SJSA1 (cell line): ENCODE data around the gene TEAD3. TPM values are rescaled to one million over a fixed set of nuclear protein-coding genes. Genes with fewer than 3 reads are reported as not detected.

Source experiments
- DNase-seq, 2 experiments: peaks; one replicate each; pipeline ENCODE4 v3.0.0-alpha.2; 2015 to 2020; ENCODE audit warnings: low spot score in 2 of 2, low read depth in 1 of 2
- H3K27ac ChIP-seq: fragments of 250-450 bp; sonication (Bioruptor Pico); 2 replicates; pipeline ENCODE4 v1.5.1; 2020; ENCODE audit warnings: mild to moderate bottlenecking, moderate library complexity
- H3K27me3 ChIP-seq: fragments of 250-450 bp; sonication (Bioruptor Pico); replicated peaks from 2 replicates; pipeline ENCODE4 v1.5.1; 2020; ENCODE audit warnings: mild to moderate bottlenecking, moderate library complexity
- H3K36me3 ChIP-seq: fragments of 250-450 bp; sonication (Bioruptor Pico); 2 replicates; pipeline ENCODE4 v1.5.1; 2020; ENCODE audit warnings: mild to moderate bottlenecking
- H3K4me1 ChIP-seq: fragments of 250-450 bp; sonication (Bioruptor Pico); replicated peaks from 2 replicates; pipeline ENCODE4 v1.6.1; 2021; ENCODE audit warnings: mild to moderate bottlenecking
- H3K4me3 ChIP-seq: fragments of 250-450 bp; sonication (Bioruptor Pico); 2 replicates; pipeline ENCODE4 v1.5.1; 2020; ENCODE audit warnings: mild to moderate bottlenecking
- H3K9me3 ChIP-seq: fragments of 250-450 bp; sonication (Bioruptor Pico); replicated peaks from 2 replicates; pipeline ENCODE4 v1.5.1; 2020; ENCODE audit warnings: mild to moderate bottlenecking
- total RNA-seq: library from RNA; depleted of rRNA; stranded (reverse); fragments of >200 nt; shearing (Covaris generic); gene quantifications from 2 replicates; pipeline ENCODE4 v1.2.3, GENCODE V29; 2014

Gene TEAD3
- total RNA-seq, 1 experiment from 2014 or later, result 24.4 TPM

- no peak for DNase-seq
- Histone ChIP-seq H3K4me1 (peaks cover 38% of the 10 kb centered on the region), H3K9me3 (no peaks in the 10 kb centered on the region), H3K27ac (no peak overlapping the region), H3K4me3 (no peak overlapping the region), H3K36me3 (peaks cover 68% of the 10 kb centered on the region), H3K27me3 (no peaks in the 10 kb centered on the region)
Measured at GRCh38 chr6:35483490-35483889, 13.4 kb downstream of the TEAD3 start.

GRCh38 chr6:35483062-35483461 lies 13.8 kb downstream of the TEAD3 start:
- no peaks in the 10 kb centered on the region for H3K27me3 ChIP-seq
- no peak overlapping the region for H3K4me3 ChIP-seq
- H3K9me3 ChIP-seq, result no peaks in the 10 kb centered on the region
- H3K36me3 ChIP-seq, result peaks cover 73% of the 10 kb centered on the region
- no peak overlapping the region for H3K27ac ChIP-seq
- DNase-seq, result no peak
- H3K4me1 ChIP-seq, result peaks cover 34% of the 10 kb centered on the region

GRCh38 chr6:35481226-35481625 lies 15.7 kb downstream of the TEAD3 start:
- H3K27ac ChIP-seq, result no peak overlapping the region
- no peaks in the 10 kb centered on the region for H3K27me3 ChIP-seq
- no peaks in the 10 kb centered on the region for H3K9me3 ChIP-seq
- peaks cover 19% of the 10 kb centered on the region for H3K4me1 ChIP-seq
- no peak for DNase-seq
- H3K4me3 ChIP-seq, result no peak overlapping the region
- H3K36me3 ChIP-seq, result peaks cover 80% of the 10 kb centered on the region

- H3K4me3 ChIP-seq, result no peak overlapping the region
- H3K9me3 ChIP-seq, result no peaks in the 10 kb centered on the region
- H3K4me1 ChIP-seq, result peaks cover 8% of the 10 kb centered on the region
- no peaks in the 10 kb centered on the region for H3K27me3 ChIP-seq
- DNase-seq, result no peak
- peaks cover 79% of the 10 kb centered on the region for H3K36me3 ChIP-seq
- H3K27ac ChIP-seq, result no peak overlapping the region
Measured at GRCh38 chr6:35480176-35480575, 16.7 kb downstream of the TEAD3 start.

- no peak overlapping the region for H3K4me3 ChIP-seq
- H3K36me3 ChIP-seq, result peaks cover 81% of the 10 kb centered on the region
- no peak for DNase-seq
- no peaks in the 10 kb centered on the region for H3K9me3 ChIP-seq
- H3K27me3 ChIP-seq, result no peaks in the 10 kb centered on the region
- H3K4me1 ChIP-seq, result no peaks in the 10 kb centered on the region
- no peak overlapping the region for H3K27ac ChIP-seq
Measured at GRCh38 chr6:35478259-35478658, 18.6 kb downstream of the TEAD3 start.

- no peak overlapping the region for H3K4me3 ChIP-seq
Measured at GRCh38 chr6:35477551-35478179, 19.2 kb downstream of the TEAD3 start.

GRCh38 chr6:35477028-35477427 lies 19.9 kb downstream of the TEAD3 start:
- DNase-seq, result no peak
- no peaks in the 10 kb centered on the region for H3K9me3 ChIP-seq
- H3K36me3 ChIP-seq, result peaks cover 82% of the 10 kb centered on the region
- peaks cover 4% of the 10 kb centered on the region for H3K4me1 ChIP-seq
- H3K4me3 ChIP-seq, result no peak overlapping the region
- H3K27ac ChIP-seq, result no peak overlapping the region
- H3K27me3 ChIP-seq, result no peaks in the 10 kb centered on the region

More at GRCh38 chr6:35477551-35478179, 19.2 kb downstream of the TEAD3 start:
- H3K9me3 ChIP-seq, result no peaks in the 10 kb centered on the region
- H3K4me1 ChIP-seq, result no peaks in the 10 kb centered on the region
- H3K27ac ChIP-seq, result no peak overlapping the region
- DNase-seq, result no peak
- peaks cover 81% of the 10 kb centered on the region for H3K36me3 ChIP-seq
- H3K27me3 ChIP-seq, result no peaks in the 10 kb centered on the region

- no peak overlapping the region for H3K4me3 ChIP-seq
- H3K27ac ChIP-seq, result no peak overlapping the region
- no peak for DNase-seq
- peaks cover 14% of the 10 kb centered on the region for H3K4me1 ChIP-seq
- peaks cover 86% of the 10 kb centered on the region for H3K36me3 ChIP-seq
- H3K27me3 ChIP-seq, result no peaks in the 10 kb centered on the region
- H3K9me3 ChIP-seq, result no peaks in the 10 kb centered on the region
Measured at GRCh38 chr6:35476004-35476403, 20.9 kb downstream of the TEAD3 start.

GRCh38 chr6:35475573-35475972 lies 21.3 kb downstream of the TEAD3 start:
- H3K4me3 ChIP-seq, result no peak overlapping the region
- H3K36me3 ChIP-seq, result peaks cover 86% of the 10 kb centered on the region
- H3K27ac ChIP-seq, result no peak overlapping the region
- H3K4me1 ChIP-seq, result peaks cover 18% of the 10 kb centered on the region
- no peaks in the 10 kb centered on the region for H3K27me3 ChIP-seq
- no peak for DNase-seq
- no peaks in the 10 kb centered on the region for H3K9me3 ChIP-seq

- no peak overlapping the region for H3K27ac ChIP-seq
- H3K4me1 ChIP-seq, result peaks cover 24% of the 10 kb centered on the region
- no peak for DNase-seq
- H3K9me3 ChIP-seq, result no peaks in the 10 kb centered on the region
- no peak overlapping the region for H3K4me3 ChIP-seq
- peaks cover 86% of the 10 kb centered on the region for H3K36me3 ChIP-seq
- no peaks in the 10 kb centered on the region for H3K27me3 ChIP-seq
Measured at GRCh38 chr6:35474942-35475570, 21.8 kb downstream of the TEAD3 start.

- Histone ChIP-seq H3K4me3 (no peak overlapping the region), H3K9me3 (no peaks in the 10 kb centered on the region), H3K4me1 (peaks cover 27% of the 10 kb centered on the region), H3K36me3 (peaks cover 86% of the 10 kb centered on the region), H3K27me3 (no peaks in the 10 kb centered on the region), H3K27ac (no peak overlapping the region)
- no peak for DNase-seq
Measured at GRCh38 chr6:35474131-35474941, 22.5 kb downstream of the TEAD3 start.

- H3K36me3 ChIP-seq, result peaks cover 87% of the 10 kb centered on the region
- no peak overlapping the region for H3K4me3 ChIP-seq
- no peak for DNase-seq
- H3K27ac ChIP-seq, result no peak overlapping the region
- H3K4me1 ChIP-seq, result peaks cover 27% of the 10 kb centered on the region
- H3K27me3 ChIP-seq, result no peaks in the 10 kb centered on the region
- no peaks in the 10 kb centered on the region for H3K9me3 ChIP-seq
Measured at GRCh38 chr6:35473850-35474130, 23.1 kb downstream of the TEAD3 start.

GRCh38 chr6:35473075-35473849 lies 23.6 kb downstream of the TEAD3 start:
- Histone ChIP-seq H3K27me3 (no peaks in the 10 kb centered on the region), H3K4me1 (peaks cover 27% of the 10 kb centered on the region), H3K27ac (no peak overlapping the region), H3K9me3 (no peaks in the 10 kb centered on the region), H3K4me3 (no peak overlapping the region), H3K36me3 (peaks cover 89% of the 10 kb centered on the region)
- no peak for DNase-seq
